ENCODE results near the gene TWF2. TPM values are rescaled to one million over a fixed set of nuclear protein-coding genes. Genes with fewer than 3 reads are reported as not detected.

TWF2 gene
- total and polyA plus RNA-seq, 9 donors: 22.0 to 36.6 (median 29.2) TPM

DNA sequence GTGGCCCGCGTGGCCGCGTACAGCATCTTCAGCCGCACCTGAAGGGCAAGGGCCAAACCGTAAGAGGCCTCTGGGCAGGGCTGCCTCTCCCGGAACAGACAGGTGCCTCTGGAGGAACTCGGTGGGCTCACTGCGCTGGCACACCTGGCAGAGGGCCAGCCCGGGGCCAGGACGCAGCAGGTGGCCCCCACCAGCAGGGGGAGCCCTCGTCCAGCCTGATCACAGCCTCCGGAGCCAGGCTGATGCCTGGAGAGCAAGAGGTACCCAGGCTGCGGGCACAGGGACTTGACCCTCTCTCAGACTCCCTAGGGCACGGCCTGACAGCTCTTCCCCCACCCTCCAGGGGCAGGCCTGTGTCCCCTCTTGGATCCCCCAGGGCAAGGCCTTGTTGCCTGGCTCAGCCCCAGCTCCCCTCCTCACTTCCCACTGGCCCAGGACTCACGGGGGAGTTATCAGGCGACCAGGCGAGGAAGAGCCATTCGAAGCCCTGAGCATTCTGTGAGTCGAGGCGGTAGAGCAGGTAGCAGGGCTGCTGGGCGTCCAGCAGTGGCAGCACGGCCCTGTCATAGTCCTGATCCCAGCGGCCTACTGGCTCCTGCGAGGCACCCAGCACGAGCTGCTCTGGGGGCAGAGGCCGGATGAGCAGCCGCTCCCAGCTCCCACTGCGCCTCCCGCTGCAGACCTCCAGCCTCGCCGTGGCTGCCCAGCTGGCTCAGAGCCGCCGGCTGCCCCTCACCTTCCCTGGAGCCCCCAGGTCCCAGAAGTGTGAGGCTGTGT is 7.3 kb downstream of the TWF2 start:
- no peak overlapping the region for H3K4me3 ChIP-seq (ENCODE audit: low read length)
- peaks cover 23% of the 10 kb centered on the region for H3K4me1 ChIP-seq (ENCODE audit: control insufficient read depth, insufficient read depth, low read length)
- H3K36me3 ChIP-seq (ENCODE audit: control insufficient read depth, insufficient read depth, low read length): peaks cover 66% of the 10 kb centered on the region
- H3K9me3 ChIP-seq (replicated peaks; ENCODE audit: control insufficient read depth, low read depth, low read length): no peaks in the 10 kb centered on the region
- no peaks in the 10 kb centered on the region for H3K27me3 ChIP-seq (ENCODE audit: control insufficient read depth, insufficient read depth, low read length)
- DNase-seq: no peak
- H3K27ac ChIP-seq (ENCODE audit: low read length): no peak overlapping the region
- 70% methylated on average over 29 of the region's 34 CpGs for WGBS (ENCODE audit: insufficient coverage)

GRCh38 chr3:52230889-52231499 is 8.0 kb downstream of the TWF2 start:
- Histone ChIP-seq H3K27ac (ENCODE audit: low read length) (no peak overlapping the region), H3K36me3 (ENCODE audit: control insufficient read depth, insufficient read depth, low read length) (peaks cover 66% of the 10 kb centered on the region)
- no peak for DNase-seq

GRCh38 chr3:52230461-52230860 is 8.5 kb downstream of the TWF2 start:
- Histone ChIP-seq H3K4me1 (ENCODE audit: control insufficient read depth, insufficient read depth, low read length) (peaks cover 15% of the 10 kb centered on the region), H3K27ac (ENCODE audit: low read length) (no peak overlapping the region), H3K36me3 (ENCODE audit: control insufficient read depth, insufficient read depth, low read length) (peaks cover 62% of the 10 kb centered on the region), H3K4me3 (ENCODE audit: low read length) (no peak overlapping the region), H3K27me3 (ENCODE audit: control insufficient read depth, insufficient read depth, low read length) (no peaks in the 10 kb centered on the region), H3K9me3 (replicated peaks; ENCODE audit: control insufficient read depth, low read depth, low read length) (no peaks in the 10 kb centered on the region)
- 92% methylated on average over 6 of the region's 6 CpGs for WGBS (ENCODE audit: insufficient coverage)
- no peak for DNase-seq

More at GRCh38 chr3:52230889-52231499, 8.0 kb downstream of the TWF2 start:
- Histone ChIP-seq H3K4me3 (ENCODE audit: low read length) (no peak overlapping the region), H3K4me1 (ENCODE audit: control insufficient read depth, insufficient read depth, low read length) (peaks cover 18% of the 10 kb centered on the region), H3K9me3 (replicated peaks; ENCODE audit: control insufficient read depth, low read depth, low read length) (no peaks in the 10 kb centered on the region), H3K27me3 (ENCODE audit: control insufficient read depth, insufficient read depth, low read length) (no peaks in the 10 kb centered on the region)
- WGBS (ENCODE audit: insufficient coverage): 88% methylated on average over 14 of the region's 16 CpGs

DNA sequence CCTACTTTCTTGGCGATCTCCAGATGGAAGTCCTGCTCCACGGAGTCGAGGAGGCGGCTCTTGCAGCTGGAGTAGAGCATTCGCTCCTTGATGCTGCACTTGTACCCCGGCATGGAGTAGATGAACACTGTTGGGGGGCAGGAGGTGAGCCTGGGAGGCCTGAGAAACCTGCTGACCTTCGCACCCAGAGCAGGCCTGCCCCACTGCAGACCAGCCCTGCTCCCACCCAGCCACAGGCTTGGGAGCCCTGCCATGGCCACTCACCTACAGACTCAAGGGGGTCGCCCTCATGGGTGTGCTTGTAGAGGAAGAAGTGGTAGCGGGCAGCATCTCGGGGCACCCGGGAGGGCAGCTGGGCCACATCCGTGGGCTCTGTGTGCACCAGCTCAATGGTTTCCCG is 9.3 kb downstream of the TWF2 start:
- DNase-seq: no peak
- 100% methylated on average over 6 of the region's 13 CpGs for WGBS (ENCODE audit: insufficient coverage)
- Histone ChIP-seq H3K4me3 (ENCODE audit: low read length) (no peak overlapping the region), H3K36me3 (ENCODE audit: control insufficient read depth, insufficient read depth, low read length) (peaks cover 54% of the 10 kb centered on the region), H3K4me1 (ENCODE audit: control insufficient read depth, insufficient read depth, low read length) (peaks cover 7% of the 10 kb centered on the region), H3K27me3 (ENCODE audit: control insufficient read depth, insufficient read depth, low read length) (no peaks in the 10 kb centered on the region), H3K27ac (ENCODE audit: low read length) (no peak overlapping the region), H3K9me3 (replicated peaks; ENCODE audit: control insufficient read depth, low read depth, low read length) (no peaks in the 10 kb centered on the region)

GRCh38 chr3:52228751-52229291 is 10.1 kb downstream of the TWF2 start:
- H3K27ac ChIP-seq (ENCODE audit: low read length): no peak overlapping the region
- DNase-seq: no peak
- no peaks in the 10 kb centered on the region for H3K4me1 ChIP-seq (ENCODE audit: control insufficient read depth, insufficient read depth, low read length)
- H3K36me3 ChIP-seq (ENCODE audit: control insufficient read depth, insufficient read depth, low read length): peaks cover 46% of the 10 kb centered on the region
- 86% methylated on average over 15 of the region's 21 CpGs for WGBS (ENCODE audit: insufficient coverage)
- no peak overlapping the region for H3K4me3 ChIP-seq (ENCODE audit: low read length)
- no peaks in the 10 kb centered on the region for H3K27me3 ChIP-seq (ENCODE audit: control insufficient read depth, insufficient read depth, low read length)
- H3K9me3 ChIP-seq (replicated peaks; ENCODE audit: control insufficient read depth, low read depth, low read length): no peaks in the 10 kb centered on the region

- no peaks in the 10 kb centered on the region for H3K9me3 ChIP-seq (replicated peaks; ENCODE audit: control insufficient read depth, low read depth, low read length)
- no peak for DNase-seq
- H3K4me3 ChIP-seq (ENCODE audit: low read length): no peak overlapping the region
- H3K4me1 ChIP-seq (ENCODE audit: control insufficient read depth, insufficient read depth, low read length): no peaks in the 10 kb centered on the region
- WGBS (ENCODE audit: insufficient coverage): 78% methylated on average over 3 of the region's 10 CpGs
- H3K27ac ChIP-seq (ENCODE audit: low read length): no peak overlapping the region
- peaks cover 45% of the 10 kb centered on the region for H3K36me3 ChIP-seq (ENCODE audit: control insufficient read depth, insufficient read depth, low read length)
- H3K27me3 ChIP-seq (ENCODE audit: control insufficient read depth, insufficient read depth, low read length): no peaks in the 10 kb centered on the region
These were observed 10.7 kb downstream of the TWF2 start for GRCh38 chr3:52228266-52228665.

DNA sequence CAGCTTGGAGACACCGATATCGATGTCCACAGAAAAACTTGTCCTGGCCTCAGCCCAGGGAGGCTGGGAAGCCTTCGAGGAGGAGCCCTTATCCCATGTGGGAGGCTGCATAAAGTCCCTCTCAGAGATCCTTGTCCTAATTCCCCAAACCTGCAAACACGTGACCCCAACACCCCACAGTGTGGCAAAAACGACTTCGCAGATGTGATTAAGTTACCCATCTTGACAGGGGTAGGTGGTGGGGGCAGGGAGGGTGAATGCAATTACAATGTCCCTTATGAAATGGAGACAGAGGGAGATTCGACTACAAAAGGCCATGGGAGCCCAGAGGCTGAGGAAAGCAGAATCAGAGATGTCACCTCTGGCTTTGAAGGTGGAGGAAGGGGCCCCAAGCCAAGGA is 11.2 kb downstream of the TWF2 start:
- H3K27ac ChIP-seq (ENCODE audit: low read length): no peak overlapping the region
- peaks cover 45% of the 10 kb centered on the region for H3K36me3 ChIP-seq (ENCODE audit: control insufficient read depth, insufficient read depth, low read length)
- H3K27me3 ChIP-seq (ENCODE audit: control insufficient read depth, insufficient read depth, low read length): no peaks in the 10 kb centered on the region
- no peaks in the 10 kb centered on the region for H3K4me1 ChIP-seq (ENCODE audit: control insufficient read depth, insufficient read depth, low read length)
- H3K4me3 ChIP-seq (ENCODE audit: low read length): no peak overlapping the region
- no peaks in the 10 kb centered on the region for H3K9me3 ChIP-seq (replicated peaks; ENCODE audit: control insufficient read depth, low read depth, low read length)
- 60% methylated on average over 4 of the region's 7 CpGs for WGBS (ENCODE audit: insufficient coverage)
- no peak for DNase-seq

- Histone ChIP-seq H3K27me3 (ENCODE audit: control insufficient read depth, insufficient read depth, low read length) (no peaks in the 10 kb centered on the region), H3K36me3 (ENCODE audit: control insufficient read depth, insufficient read depth, low read length) (peaks cover 41% of the 10 kb centered on the region), H3K4me3 (ENCODE audit: low read length) (no peak overlapping the region), H3K27ac (ENCODE audit: low read length) (no peak overlapping the region), H3K4me1 (ENCODE audit: control insufficient read depth, insufficient read depth, low read length) (peaks cover 5% of the 10 kb centered on the region), H3K9me3 (replicated peaks; ENCODE audit: control insufficient read depth, low read depth, low read length) (no peaks in the 10 kb centered on the region)
- WGBS (ENCODE audit: insufficient coverage): 87% methylated on average over 3 of the region's 4 CpGs
- no peak for DNase-seq
These were observed 11.8 kb downstream of the TWF2 start for GRCh38 chr3:52227117-52227516.

DNA sequence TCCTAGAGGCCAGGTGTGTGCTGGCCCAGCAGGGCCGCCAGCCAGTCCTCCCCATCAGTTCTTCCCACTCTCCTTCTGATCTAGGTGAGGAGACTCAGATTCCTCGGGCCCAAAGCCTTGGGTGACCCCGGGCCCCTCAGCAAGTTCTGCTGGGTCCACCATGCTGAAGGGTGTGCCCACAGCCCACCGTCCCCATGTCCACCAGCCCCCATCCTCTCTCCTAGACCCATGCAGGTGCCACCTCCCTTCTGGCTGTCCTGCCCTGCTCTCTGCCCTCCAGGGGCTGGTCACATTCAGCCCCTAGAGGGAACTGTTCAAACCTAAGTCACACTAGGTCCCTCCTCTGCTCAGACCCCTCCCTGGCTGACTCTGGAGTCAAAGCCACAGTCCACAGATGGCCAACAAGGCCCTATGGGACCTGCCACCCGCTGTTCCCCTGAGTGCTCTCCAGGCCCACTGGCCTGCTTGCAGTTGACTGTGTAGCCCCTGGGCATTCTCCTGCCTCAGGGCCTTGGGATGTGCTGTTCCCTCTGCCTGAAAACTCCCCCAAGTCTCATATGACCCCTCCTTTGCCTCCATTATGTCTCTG is 12.6 kb downstream of the TWF2 start:
- H3K9me3 ChIP-seq (replicated peaks; ENCODE audit: control insufficient read depth, low read depth, low read length): no peaks in the 10 kb centered on the region
- H3K4me1 ChIP-seq (ENCODE audit: control insufficient read depth, insufficient read depth, low read length): peaks cover 13% of the 10 kb centered on the region
- DNase-seq: no peak
- peaks cover 34% of the 10 kb centered on the region for H3K36me3 ChIP-seq (ENCODE audit: control insufficient read depth, insufficient read depth, low read length)
- no peak overlapping the region for H3K4me3 ChIP-seq (ENCODE audit: low read length)
- no peak overlapping the region for H3K27ac ChIP-seq (ENCODE audit: low read length)
- 67% methylated on average over 5 of the region's 5 CpGs for WGBS (ENCODE audit: insufficient coverage)
- no peaks in the 10 kb centered on the region for H3K27me3 ChIP-seq (ENCODE audit: control insufficient read depth, insufficient read depth, low read length)
